ENCODE measurements around the gene TAP1. TPM values are rescaled to one million over a fixed set of nuclear protein-coding genes. Genes with fewer than 3 reads are reported as not detected.

The TAP1 gene
- total and polyA plus RNA-seq, 2 of the 4 experiments (the other 2 are of a cell fraction) = 20.1 to 27.6 TPM

DNA sequence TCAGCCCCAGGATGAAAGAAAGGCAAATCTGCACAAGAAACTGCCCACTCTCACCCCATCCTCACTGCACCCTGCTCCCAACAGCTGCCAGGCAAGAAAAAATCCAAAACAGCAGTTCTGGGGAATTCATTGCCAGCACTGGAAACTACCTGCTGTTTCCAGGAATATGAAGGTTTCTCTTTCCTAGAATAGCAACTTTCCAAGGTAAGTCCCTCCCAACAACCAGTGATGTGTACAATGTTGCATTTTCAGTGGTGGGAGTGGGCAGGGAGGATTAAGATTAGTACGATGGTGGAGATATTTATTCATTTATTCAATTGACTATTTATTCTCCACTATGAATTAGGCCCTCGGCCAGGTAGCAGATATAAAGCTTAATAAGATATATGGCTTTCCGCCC is 26.5 kb downstream of the TAP1 start:
- 100% methylated on average over 1 of the region's 3 CpGs; no CpG with 5 or more reads in 1 of the 2 experiments for WGBS, 2 experiments (ENCODE audit: extremely low coverage in 2 of 2, insufficient read length in 1 of 2)
- Histone ChIP-seq H2AK5ac (ENCODE audit: low read depth, low read length) (no peak overlapping the region), H3K9me3 (ENCODE audit: control insufficient read depth, insufficient read depth, low read length) (no peaks in the 10 kb centered on the region), H2BK120ac (ENCODE audit: low read depth, low read length) (no peak overlapping the region), H3K4me1 (ENCODE audit: control insufficient read depth, insufficient read depth, low read length) (peaks cover 2% of the 10 kb centered on the region; the same call in 1 of the 2 replicates), H3K9me1 (ENCODE audit: insufficient read depth, low read length) (no peaks in the 10 kb centered on the region), H3K4ac (ENCODE audit: low read depth, low read length) (no peak overlapping the region), H2AFZ (replicated peaks; ENCODE audit: low read length, poor library complexity) (no peak overlapping the region), H2BK5ac (ENCODE audit: low read depth, low read length, poor library complexity, severe bottlenecking) (no peak overlapping the region), H3K79me1 (ENCODE audit: low read depth in 1 of 2, low read length in 2 of 2) (no peaks in the 10 kb centered on the region), H3K14ac (replicated peaks; ENCODE audit: low read depth, low read length) (no peak overlapping the region), H3K9ac (ENCODE audit: low read depth, low read length) (no peak overlapping the region), H3K18ac (ENCODE audit: low read depth, low read length) (no peak overlapping the region), H3K23ac (ENCODE audit: low read depth, low read length) (no peak overlapping the region), H3K27me3 (ENCODE audit: control insufficient read depth, insufficient read depth, low read length) (no peaks in the 10 kb centered on the region), H3K4me3 (ENCODE audit: insufficient read depth, low read depth, low read length) (no peak overlapping the region), H2AK9ac (replicated peaks; ENCODE audit: low read depth, low read length, poor library complexity) (no peak overlapping the region), H2BK20ac (ENCODE audit: low read depth, low read length) (no peak overlapping the region), H4K20me1 (ENCODE audit: insufficient read depth, low read length) (no peaks in the 10 kb centered on the region), H3K27ac (ENCODE audit: insufficient read depth, low read length) (no peak overlapping the region), H4K8ac (ENCODE audit: low read depth in 2 of 2, low read length in 2 of 2) (no peak overlapping the region), H2BK15ac (ENCODE audit: low read depth, low read length) (no peak overlapping the region), H3K36me3 (ENCODE audit: control insufficient read depth, insufficient read depth, low read length) (peaks cover 20% of the 10 kb centered on the region), H4K5ac (ENCODE audit: low read depth, low read length) (no peak overlapping the region), H3K4me2 (ENCODE audit: low read depth, low read length) (no peak overlapping the region), H3K56ac (ENCODE audit: extremely low read depth, insufficient read depth, low read length) (no peak overlapping the region), H4K91ac (ENCODE audit: insufficient read depth, low read depth, low read length) (no peak overlapping the region)
- no peak for ATAC-seq (ENCODE audit: low read depth)
- intact Hi-C loops (cut with micrococcal nuclease) = no loop called here
- in situ Hi-C loops (cut with MboI; ENCODE audit: low sequenced_read_pairs) = no loop called here
- ChIA-PET POLR2A (ENCODE audit: unreplicated experiment) (no interaction called here), CTCF (interaction anchor here (1.4 to 2.4 kb wide), 3 partner anchors 11 to 34 kb away, joined by 3 to 12 read pairs (median 3); partner anchors contain the start of gene TAP2)
- DNase-seq = no peak
- BruUV-seq (replicated peaks) = no TSS peak
- TF ChIP-seq POLR2A (IDR thresholded peaks at IDR 0.05; ENCODE audit: low read depth, low read length) (no peak), RFX5 (IDR thresholded peaks at IDR 0.05; ENCODE audit: low read depth, low read length) (no peak), CHD1 (IDR thresholded peaks at IDR 0.05; ENCODE audit: low read depth, low read length) (no peak), ELK1 (IDR thresholded peaks at IDR 0.05; ENCODE audit: borderline replicate concordance, low read depth, low read length) (no peak), MAZ (IDR thresholded peaks at IDR 0.05; ENCODE audit: borderline replicate concordance, low read depth, low read length) (no peak), SMC3 (IDR thresholded peaks at IDR 0.05; ENCODE audit: low read depth, low read length) (no peak), FOS (IDR thresholded peaks at IDR 0.05; ENCODE audit: low read depth, low read length) (no peak), MAFK (IDR thresholded peaks at IDR 0.05; ENCODE audit: low read depth, low read length) (no peak), CEBPB (IDR thresholded peaks at IDR 0.05; ENCODE audit: low read depth, low read length) (no peak), RCOR1 (IDR thresholded peaks at IDR 0.05; ENCODE audit: insufficient replicate concordance, low read length) (no peak), MXI1 (IDR thresholded peaks at IDR 0.05; ENCODE audit: borderline replicate concordance, low read depth, low read length) (no peak), USF2 (IDR thresholded peaks at IDR 0.05; ENCODE audit: low read depth, low read length) (no peak), RAD21 (IDR thresholded peaks at IDR 0.05; ENCODE audit: low read length) (no peak), BHLHE40 (IDR thresholded peaks at IDR 0.05; ENCODE audit: low read depth, low read length) (no peak), NFE2L2 (IDR thresholded peaks at IDR 0.05; ENCODE audit: low read depth, low read length) (no peak)
- TF ChIP-seq, protein P1, sequence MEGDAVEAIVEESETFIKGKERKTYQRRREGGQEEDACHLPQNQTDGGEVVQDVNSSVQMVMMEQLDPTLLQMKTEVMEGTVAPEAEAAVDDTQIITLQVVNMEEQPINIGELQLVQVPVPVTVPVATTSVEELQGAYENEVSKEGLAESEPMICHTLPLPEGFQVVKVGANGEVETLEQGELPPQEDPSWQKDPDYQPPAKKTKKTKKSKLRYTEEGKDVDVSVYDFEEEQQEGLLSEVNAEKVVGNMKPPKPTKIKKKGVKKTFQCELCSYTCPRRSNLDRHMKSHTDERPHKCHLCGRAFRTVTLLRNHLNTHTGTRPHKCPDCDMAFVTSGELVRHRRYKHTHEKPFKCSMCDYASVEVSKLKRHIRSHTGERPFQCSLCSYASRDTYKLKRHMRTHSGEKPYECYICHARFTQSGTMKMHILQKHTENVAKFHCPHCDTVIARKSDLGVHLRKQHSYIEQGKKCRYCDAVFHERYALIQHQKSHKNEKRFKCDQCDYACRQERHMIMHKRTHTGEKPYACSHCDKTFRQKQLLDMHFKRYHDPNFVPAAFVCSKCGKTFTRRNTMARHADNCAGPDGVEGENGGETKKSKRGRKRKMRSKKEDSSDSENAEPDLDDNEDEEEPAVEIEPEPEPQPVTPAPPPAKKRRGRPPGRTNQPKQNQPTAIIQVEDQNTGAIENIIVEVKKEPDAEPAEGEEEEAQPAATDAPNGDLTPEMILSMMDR (conservative IDR thresholded peaks at IDR 0.05; ENCODE audit: low read depth, low read length) = no peak
- dilution Hi-C loops (cut with HindIII; ENCODE audit: low sequenced_read_pairs, unreplicated experiment) = no loop called here
